Liver (tissue), 9 donors: ENCODE results near the gene NR1I3. TPM values are rescaled to one million over a fixed set of nuclear protein-coding genes. Genes with fewer than 3 reads are reported as not detected.

Experiments used
- DNase-seq: peaks from one replicate; pipeline ENCODE4 v3.0.0-alpha.2; 2017; ENCODE audit warnings: low spot score
- H3K27ac ChIP-seq, 2 donors: one replicate each; pipeline ENCODE4 v1.7.0; 2013; ENCODE audit warnings: inconsistent platforms in 2 of 2, low read length in 2 of 2, control low read depth in 1 of 2, low read depth in 1 of 2, mild to moderate bottlenecking in 1 of 2
- H3K27me3 ChIP-seq, 4 donors: one replicate each; pipeline versions ENCODE4 v1.6.1 to v1.7.0; 2013; ENCODE audit warnings: low read length in 3 of 4, inconsistent platforms in 1 of 4, mild to moderate bottlenecking in 1 of 4, moderate library complexity in 1 of 4; ENCODE audit not compliant: control insufficient read depth in 4 of 4, insufficient read depth in 4 of 4
- H3K36me3 ChIP-seq, 4 donors: one replicate each; pipeline versions ENCODE4 v1.6.1 to v1.7.0; 2013; ENCODE audit warnings: low read length in 3 of 4, mild to moderate bottlenecking in 3 of 4, low read depth in 1 of 4, moderate library complexity in 1 of 4; ENCODE audit not compliant: control insufficient read depth in 4 of 4, insufficient read depth in 3 of 4
- H3K4me1 ChIP-seq, 4 donors: one replicate each; pipeline versions ENCODE4 v1.6.1 to v1.7.0; 2013; ENCODE audit warnings: low read length in 3 of 4, mild to moderate bottlenecking in 3 of 4, moderate library complexity in 1 of 4; ENCODE audit not compliant: control insufficient read depth in 4 of 4, insufficient read depth in 4 of 4
- H3K4me3 ChIP-seq, 3 donors: one replicate each; pipeline versions ENCODE4 v1.6.1 to v1.7.0; 2013; ENCODE audit warnings: low read length in 3 of 3, control low read depth in 1 of 3, low read depth in 1 of 3, mild to moderate bottlenecking in 1 of 3
- H3K9ac ChIP-seq, 2 donors: one replicate each; pipeline ENCODE4 v1.7.0; 2013; ENCODE audit warnings: low read length in 2 of 2, mild to moderate bottlenecking in 2 of 2, moderate library complexity in 2 of 2, control low read depth in 1 of 2, low read depth in 1 of 2
- H3K9me3 ChIP-seq, 4 donors: one replicate each; pipeline versions ENCODE4 v1.6.1 to v1.7.0; 2013; ENCODE audit warnings: low read length in 3 of 4; ENCODE audit not compliant: control insufficient read depth in 4 of 4
- ATF3 ChIP-seq: IDR thresholded peaks from 2 replicates; pipeline ENCODE4 v1.6.1; 2016; ENCODE audit warnings: antibody characterized with exemption
- CTCF ChIP-seq: fragments of 150-350 bp; IDR thresholded peaks from 2 replicates; pipeline ENCODE4 v1.5.1; 2017; ENCODE audit warnings: improper control_type of control experiment, low read depth, low read length; ENCODE audit not compliant: missing input control
- EGR1 ChIP-seq, 2 donors: IDR thresholded peaks; 2 replicates each; pipeline ENCODE4 v1.6.1; 2016 to 2018; ENCODE audit warnings: antibody characterized with exemption in 2 of 2, low read depth in 2 of 2
- FOXA2 ChIP-seq: IDR thresholded peaks from 2 replicates; pipeline ENCODE4 v1.6.1; 2016; ENCODE audit warnings: antibody characterized with exemption
- HNF4A ChIP-seq, 2 donors: conservative IDR thresholded peaks; 2 replicates each; pipeline ENCODE4 v1.6.1; 2016; ENCODE audit warnings: antibody characterized with exemption in 2 of 2, mild to moderate bottlenecking in 2 of 2
- HNF4G ChIP-seq: IDR thresholded peaks from 2 replicates; pipeline ENCODE4 v1.6.1; 2016; ENCODE audit warnings: antibody characterized with exemption
- JUND ChIP-seq, 2 donors: IDR thresholded peaks; 2 replicates each; pipeline ENCODE4 v1.6.1; 2016; ENCODE audit warnings: antibody characterized with exemption in 2 of 2
- MAX ChIP-seq: IDR thresholded peaks from 2 replicates; pipeline ENCODE4 v1.6.1; 2016; ENCODE audit warnings: antibody characterized with exemption
- NR2F2 ChIP-seq: IDR thresholded peaks from 2 replicates; pipeline ENCODE4 v1.6.1; 2016; ENCODE audit warnings: antibody characterized with exemption
- RAD21 ChIP-seq, 2 donors: IDR thresholded peaks; 2 replicates each; pipeline ENCODE4 v1.6.1; 2016; ENCODE audit warnings: antibody characterized with exemption in 2 of 2, mild to moderate bottlenecking in 2 of 2
- REST ChIP-seq: IDR thresholded peaks from 2 replicates; pipeline ENCODE4 v1.6.1; 2016; ENCODE audit warnings: antibody characterized with exemption, mild to moderate bottlenecking
- RXRA ChIP-seq, 2 donors: IDR thresholded peaks; 2 replicates each; pipeline ENCODE4 v1.6.1; 2017 to 2018; ENCODE audit warnings: antibody characterized with exemption in 2 of 2, mild to moderate bottlenecking in 1 of 2
- SP1 ChIP-seq: IDR thresholded peaks from 2 replicates; pipeline ENCODE4 v1.6.1; 2018; ENCODE audit warnings: antibody characterized with exemption, mild to moderate bottlenecking
- TAF1 ChIP-seq: conservative IDR thresholded peaks from 2 replicates; pipeline ENCODE4 v1.6.1; 2016; ENCODE audit warnings: antibody characterized with exemption, mild to moderate bottlenecking
- YY1 ChIP-seq: IDR thresholded peaks from 2 replicates; pipeline ENCODE4 v1.6.1; 2016; ENCODE audit warnings: antibody characterized with exemption, mild to moderate bottlenecking
- ZBTB33 ChIP-seq: IDR thresholded peaks from 2 replicates; pipeline ENCODE4 v1.6.1; 2016; ENCODE audit warnings: antibody characterized with exemption
- WGBS: extraction: QIAGEN DNeasy Blood & Tissue Kit; methylation state at CpG from one replicate; pipeline ENCODE4 v1.1.7; 2013; 5-methylcytosine and 5-hydroxymethylcytosine counted together
- polyA plus RNA-seq, 2 donors: library from polyadenylated mRNA; stranded (reverse) in 1 of 2; unstranded in 1 of 2; fragments of 200-250 nt in 1 of 2; fragments of >200 nt in 1 of 2; fragmentation: Nextera tagmentation in 1 of 2; extraction: Ambion mirVana in 1 of 2; gene quantifications; one replicate each; pipeline versions ENCODE4 v1.2.1 to v1.2.3, GENCODE V29; 2013 to 2015
- total RNA-seq, 2 donors: library from RNA; depleted of rRNA; stranded (reverse); fragments of >200 nt; gene quantifications; one replicate each; pipeline ENCODE4 v1.2.3, GENCODE V29; 2014
- donor health status: healthy.
- donor health status: healthy.
- donor health status: healthy.
- donor health status: healthy.
- donor health status: healthy.

Gene NR1I3
- total and polyA plus RNA-seq, 4 donors = 10.4 to 128 (median 47.7) TPM

GRCh38 chr1:161285113-161285512 lies 47.1 kb upstream of the NR1I3 start:
- no peaks in the 10 kb centered on the region for H3K4me1 ChIP-seq
- H3K9me3 ChIP-seq = no peaks in the 10 kb centered on the region

More at GRCh38 chr1:161285113-161285512, 47.1 kb upstream of the NR1I3 start:
- Histone ChIP-seq H3K4me3 (no peak overlapping the region), H3K9ac (no peak overlapping the region), H3K27me3 (no peaks in the 10 kb centered on the region), H3K36me3 (no peaks in the 10 kb centered on the region), H3K27ac (no peak overlapping the region)
- DNase-seq = no peak
- TF ChIP-seq EGR1 (IDR thresholded peaks at IDR 0.05; ENCODE audit: low read depth in 2 of 2) (no peak), RAD21 (IDR thresholded peaks at IDR 0.05) (no peak), ATF3 (no peak), ZBTB33 (no peak), YY1 (no peak), TAF1 (no peak), NR2F2 (no peak), JUND (IDR thresholded peaks at IDR 0.05) (no peak), REST (no peak), MAX (no peak), HNF4G (no peak), HNF4A (conservative IDR thresholded peaks at IDR 0.05) (no peak), SP1 (no peak), FOXA2 (no peak), CTCF (no peak), RXRA (IDR thresholded peaks at IDR 0.05) (no peak)
- 96% methylated on average over 2 of the region's 2 CpGs for WGBS
